Mesodermal cell (in vitro differentiated cells): ENCODE data around the gene RLF.
"Not testable (repeated sequence)": the region's sequence is repeated elsewhere in the genome, so short reads cannot be mapped to it uniquely, and the experiment has no call there.

ENCODE experiments used
- H3K27ac ChIP-seq: 2 replicates; pipeline ENCODE4 v1.7.0; 2013; ENCODE audit warnings: mild to moderate bottlenecking, low read depth, low read length, moderate library complexity; ENCODE audit not compliant: severe bottlenecking
- H3K36me3 ChIP-seq: 2 replicates; pipeline ENCODE4 v1.7.1; 2013; ENCODE audit warnings: mild to moderate bottlenecking, low read length, moderate library complexity; ENCODE audit not compliant: control insufficient read depth, insufficient read depth
- H3K4me1 ChIP-seq: one replicate; pipeline ENCODE4 v1.7.1; 2013; ENCODE audit warnings: mild to moderate bottlenecking, low read length; ENCODE audit not compliant: insufficient read depth, control insufficient read depth, poor library complexity, severe bottlenecking
- H3K4me3 ChIP-seq: 2 replicates; pipeline ENCODE4 v1.7.0; 2013; ENCODE audit warnings: low read length, control low read depth, mild to moderate bottlenecking; ENCODE audit not compliant: insufficient read depth, poor library complexity, severe bottlenecking; ENCODE audit errors: extremely low read depth
- H3K9me3 ChIP-seq: 2 replicates; pipeline ENCODE4 v1.7.1; 2013; ENCODE audit warnings: mild to moderate bottlenecking, low read length, moderate library complexity; ENCODE audit not compliant: control insufficient read depth
- WGBS, 2 experiments: methylation state at CpG; one replicate each; pipeline ENCODE4 v1.1.5; 2013; ENCODE audit warnings: missing lambda C conversion rate in 2 of 2; ENCODE audit not compliant: insufficient coverage in 2 of 2; 5-methylcytosine and 5-hydroxymethylcytosine counted together

The RLF gene

GRCh38 chr1:40197656-40198055 is 36.5 kb downstream of the RLF start:
- Histone ChIP-seq H3K36me3 (peaks cover 56% of the 10 kb centered on the region), H3K9me3 (no peaks in the 10 kb centered on the region), H3K4me3 (no peak overlapping the region), H3K27ac (no peak overlapping the region), H3K4me1 (no peaks in the 10 kb centered on the region)
- WGBS, 2 experiments, result 60 to 80% methylated on average over 1 of the region's 1 CpG

- 83 to 100% methylated on average over 1 to 2 of the region's 3 CpGs for WGBS, 2 experiments
- Histone ChIP-seq H3K4me3 (no peak overlapping the region), H3K9me3 (no peaks in the 10 kb centered on the region), H3K27ac (no peak overlapping the region), H3K36me3 (peaks cover 54% of the 10 kb centered on the region), H3K4me1 (no peaks in the 10 kb centered on the region)
Measured at GRCh38 chr1:40199126-40199525, 37.9 kb downstream of the RLF start.

DNA sequence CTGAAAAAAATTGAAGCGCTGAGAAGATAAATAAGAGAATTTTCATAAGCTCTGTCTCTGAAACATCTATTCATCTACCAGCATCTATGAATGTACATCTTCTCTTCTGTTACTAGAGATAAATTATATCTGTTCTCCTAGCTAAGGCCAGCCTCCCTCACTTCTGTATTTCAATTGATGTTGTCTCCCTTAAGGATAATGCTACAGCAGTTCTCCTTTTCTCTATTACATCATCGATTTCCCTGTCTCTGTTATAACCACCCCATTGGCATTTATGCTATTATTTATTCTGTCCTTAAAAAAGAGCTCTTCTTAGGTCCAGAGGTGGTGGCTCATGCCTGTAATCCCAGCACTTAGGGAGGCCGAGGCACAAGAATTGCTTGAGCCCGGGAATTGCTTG is 43.7 kb downstream of the RLF start:
- Histone ChIP-seq H3K4me3 (no peak overlapping the region), H3K36me3 (peaks cover 38% of the 10 kb centered on the region), H3K4me1 (no peaks in the 10 kb centered on the region), H3K27ac (no peak overlapping the region), H3K9me3 (no peaks in the 10 kb centered on the region)
- 94 to 100% methylated on average over 1 to 3 of the region's 4 CpGs for WGBS, 2 experiments

- Histone ChIP-seq H3K36me3 (peaks cover 60% of the 10 kb centered on the region), H3K4me3 (no peak overlapping the region), H3K9me3 (no peaks in the 10 kb centered on the region), H3K4me1 (no peaks in the 10 kb centered on the region), H3K27ac (no peak overlapping the region)
- 94 to 100% methylated on average over 2 of the region's 3 CpGs for WGBS, 2 experiments
Measured at GRCh38 chr1:40210511-40211204, 49.5 kb downstream of the RLF start.

- H3K9me3 ChIP-seq, result no peaks in the 10 kb centered on the region
- H3K4me1 ChIP-seq, result no peaks in the 10 kb centered on the region
- no peak overlapping the region for H3K27ac ChIP-seq
- H3K36me3 ChIP-seq, result peaks cover 27% of the 10 kb centered on the region
- no peak overlapping the region for H3K4me3 ChIP-seq
- WGBS, 2 experiments, result 93 to 97% methylated on average over 5 of the region's 5 CpGs
Measured at GRCh38 chr1:40218333-40218732, 57.1 kb downstream of the RLF start.

DNA sequence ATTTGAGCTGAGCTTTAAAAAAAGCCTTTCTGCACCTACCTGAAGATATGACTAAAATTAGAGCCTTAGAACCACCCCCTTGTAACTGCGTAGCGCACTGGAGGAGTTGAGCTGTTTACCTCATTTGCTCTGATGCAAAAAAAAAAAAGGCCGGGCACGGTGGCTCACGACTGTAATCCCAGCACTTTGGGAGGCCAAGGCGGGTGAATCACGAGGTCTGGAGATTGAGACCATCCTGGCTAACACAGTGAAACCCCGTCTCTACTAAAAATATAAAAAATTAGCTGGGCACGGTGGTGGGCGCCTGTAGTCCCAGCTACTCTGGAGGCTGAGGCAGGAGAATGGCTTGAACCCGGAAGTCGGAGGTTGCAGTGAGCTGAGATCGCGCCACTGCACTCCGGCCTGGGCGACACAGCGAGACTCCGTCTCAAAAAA is 60.3 kb downstream of the RLF start:
- WGBS, 2 experiments, result 93 to 97% methylated on average over 14 to 16 of the region's 18 CpGs
- not testable (repeated sequence) for H3K9me3 ChIP-seq
- peaks cover 29% of the 10 kb centered on the region for H3K36me3 ChIP-seq

DNA sequence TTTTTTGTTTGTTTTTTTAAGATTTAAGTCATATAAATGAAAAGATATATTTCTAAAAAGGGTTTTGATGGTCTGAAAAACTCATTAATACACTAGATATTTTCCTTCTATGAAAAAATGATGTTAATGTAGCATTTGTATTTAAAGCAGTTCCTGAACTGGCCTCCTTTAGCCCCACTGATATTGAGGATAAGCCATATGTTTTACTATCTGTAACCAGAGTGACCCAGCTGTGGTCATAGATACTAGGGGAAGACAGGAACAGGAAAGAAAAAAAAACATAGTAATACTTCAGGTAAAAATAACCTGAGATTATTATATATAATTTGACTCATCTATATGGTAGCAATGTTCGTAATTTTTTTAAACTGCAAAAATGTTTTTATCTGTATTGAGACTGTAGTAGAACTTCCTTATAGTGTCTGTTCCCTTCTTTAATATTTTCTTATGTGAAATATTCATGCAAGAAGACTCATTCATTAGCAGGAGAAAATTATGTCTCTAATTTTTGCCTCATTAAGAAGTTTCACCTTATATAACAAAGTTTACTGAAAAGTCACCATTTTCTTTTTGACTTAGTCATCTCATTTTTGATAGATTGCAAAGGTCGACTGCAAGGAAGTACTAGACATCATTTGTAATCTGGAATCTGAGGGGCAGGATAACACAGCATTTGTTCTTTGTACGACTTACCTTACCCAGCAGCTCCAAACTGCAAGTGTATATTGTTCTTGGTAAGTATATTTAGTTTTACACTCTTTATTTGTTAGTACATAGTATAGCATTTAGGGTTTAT is 61.0 kb downstream of the RLF start:
- Histone ChIP-seq H3K4me3 (no peak overlapping the region), H3K9me3 (no peaks in the 10 kb centered on the region), H3K27ac (no peak overlapping the region), H3K4me1 (no peaks in the 10 kb centered on the region), H3K36me3 (peaks cover 28% of the 10 kb centered on the region)
- whole genome bisulfite sequencing, 2 experiments, result no CpG with 5 or more reads among the region's 3 CpGs

More for the DNA sequence above, 60.3 kb downstream of the RLF start:
- H3K27ac ChIP-seq, H3K4me3 ChIP-seq, H3K4me1 ChIP-seq: not testable (repeated sequence)

- 87 to 98% methylated on average over 4 of the region's 6 CpGs for WGBS, 2 experiments
- Histone ChIP-seq H3K9me3 (no peaks in the 10 kb centered on the region), H3K36me3 (peaks cover 34% of the 10 kb centered on the region), H3K27ac (no peak overlapping the region), H3K4me1 (no peaks in the 10 kb centered on the region), H3K4me3 (no peak overlapping the region)
Measured at GRCh38 chr1:40224040-40224439, 62.9 kb downstream of the RLF start.

GRCh38 chr1:40226192-40226591 is 65.0 kb downstream of the RLF start:
- Histone ChIP-seq H3K36me3 (peaks cover 39% of the 10 kb centered on the region), H3K4me3 (no peak overlapping the region), H3K4me1 (no peaks in the 10 kb centered on the region), H3K27ac (no peak overlapping the region), H3K9me3 (no peaks in the 10 kb centered on the region)
- 94 to 100% methylated on average over 2 of the region's 3 CpGs for WGBS, 2 experiments

DNA sequence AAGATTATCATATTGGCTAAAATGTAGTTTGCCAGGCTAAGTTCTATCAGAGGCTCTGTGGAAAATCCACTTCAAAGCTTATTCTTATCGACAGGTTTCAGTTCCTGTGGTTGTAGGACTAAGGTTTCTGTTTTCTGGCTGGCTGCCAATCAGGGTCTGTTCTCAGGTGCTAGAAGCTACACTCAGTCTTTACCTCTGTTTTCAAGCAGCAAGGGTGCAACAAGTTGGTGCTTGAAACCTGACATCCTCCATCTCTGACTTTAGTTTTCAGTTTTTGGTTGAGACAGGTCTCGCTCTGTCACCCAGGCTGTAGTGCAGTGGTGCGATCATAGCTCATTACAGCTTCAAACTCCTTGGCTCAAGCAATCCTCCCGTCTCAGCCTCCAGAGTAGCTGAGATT is 71.3 kb downstream of the RLF start:
- no peak overlapping the region for H3K4me3 ChIP-seq
- H3K27ac ChIP-seq, result no peak overlapping the region
- no peaks in the 10 kb centered on the region for H3K4me1 ChIP-seq
- 96 to 100% methylated on average over 3 of the region's 4 CpGs for WGBS, 2 experiments
- peaks cover 65% of the 10 kb centered on the region for H3K36me3 ChIP-seq
- H3K9me3 ChIP-seq, result no peaks in the 10 kb centered on the region

- Histone ChIP-seq H3K9me3 (no peaks in the 10 kb centered on the region), H3K36me3 (peaks cover 59% of the 10 kb centered on the region), H3K4me1 (no peaks in the 10 kb centered on the region), H3K27ac (no peak overlapping the region), H3K4me3 (no peak overlapping the region)
- WGBS, 2 experiments, result no CpG with 5 or more reads among the region's 1 CpG
Measured at GRCh38 chr1:40239626-40240025, 78.4 kb downstream of the RLF start.
